ENCODE measurements around the gene SLC25A26.
"Not testable (repeated sequence)": the region's sequence is repeated elsewhere in the genome, so short reads cannot be mapped to it uniquely, and the experiment has no call there.

Gene SLC25A26

GRCh38 chr3:66306991-66307390, 86.2 kb downstream of the SLC25A26 start:
- in situ Hi-C loops (cut with HindIII; ENCODE audit: low sequenced_read_pairs): not testable (repeated sequence)

GRCh38 chr3:66312039-66312438, 91.2 kb downstream of the SLC25A26 start:
- in situ Hi-C loops (cut with HindIII; ENCODE audit: low sequenced_read_pairs): no loop called here

GRCh38 chr3:66314455-66314854, 93.7 kb downstream of the SLC25A26 start:
- in situ Hi-C loops (cut with HindIII; ENCODE audit: low sequenced_read_pairs): no loop called here

GRCh38 chr3:66317750-66318376, 97.1 kb downstream of the SLC25A26 start:
- in situ Hi-C loops (cut with HindIII; ENCODE audit: low sequenced_read_pairs): no loop called here

DNA sequence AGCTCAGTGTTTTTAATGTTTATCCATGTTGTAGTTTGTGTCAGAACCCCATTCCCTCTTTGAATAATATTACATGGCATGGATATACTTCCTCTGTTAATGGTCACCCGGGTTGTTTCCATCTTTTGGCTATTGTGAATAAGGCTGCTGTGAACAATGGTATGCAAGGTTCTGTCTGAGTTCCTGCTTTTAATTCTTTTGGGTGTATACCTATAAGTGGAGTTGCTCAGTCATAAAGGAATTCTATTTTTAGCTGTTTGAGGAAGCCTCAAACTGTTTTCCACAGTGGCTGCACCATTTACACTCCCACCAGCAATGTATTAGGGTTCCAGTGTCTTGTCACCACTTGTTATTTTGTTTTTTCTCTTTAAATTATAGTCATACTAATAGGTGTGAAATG, 99.6 kb downstream of the SLC25A26 start:
- in situ Hi-C loops (cut with HindIII; ENCODE audit: low sequenced_read_pairs): no loop called here

GRCh38 chr3:66322436-66322835, 101.6 kb downstream of the SLC25A26 start:
- in situ Hi-C loops (cut with HindIII; ENCODE audit: low sequenced_read_pairs): no loop called here

- in situ Hi-C loops (cut with HindIII; ENCODE audit: low sequenced_read_pairs): no loop called here
These were observed 105.5 kb downstream of the SLC25A26 start for GRCh38 chr3:66326340-66326739.

- in situ Hi-C loops (cut with HindIII; ENCODE audit: low sequenced_read_pairs): no loop called here
These were observed 114.9 kb downstream of the SLC25A26 start for GRCh38 chr3:66335671-66336070.

DNA sequence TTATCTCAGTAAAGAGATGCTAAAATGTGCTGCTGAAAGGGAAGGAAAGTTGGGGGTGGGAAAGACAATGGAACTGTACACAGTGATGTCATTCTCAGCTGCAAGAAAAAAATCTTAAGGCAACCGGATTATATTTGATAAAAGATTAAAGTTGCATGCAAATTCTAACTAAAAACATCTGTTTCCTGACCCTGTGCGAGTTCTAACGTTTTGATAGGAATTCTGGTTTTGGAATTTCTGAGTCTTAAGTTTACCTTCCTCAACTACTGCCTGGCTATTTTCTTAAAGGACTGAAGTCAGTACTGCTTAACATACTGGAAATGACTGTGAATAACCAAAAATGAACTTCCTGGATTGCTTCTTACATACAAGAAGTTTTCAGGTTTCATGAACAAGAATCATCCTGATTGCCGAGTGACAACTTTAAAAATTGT, 115.5 kb downstream of the SLC25A26 start:
- in situ Hi-C loops (cut with HindIII; ENCODE audit: low sequenced_read_pairs): no loop called here

GRCh38 chr3:66338927-66339326, 118.1 kb downstream of the SLC25A26 start:
- in situ Hi-C loops (cut with HindIII; ENCODE audit: low sequenced_read_pairs): no loop called here

DNA sequence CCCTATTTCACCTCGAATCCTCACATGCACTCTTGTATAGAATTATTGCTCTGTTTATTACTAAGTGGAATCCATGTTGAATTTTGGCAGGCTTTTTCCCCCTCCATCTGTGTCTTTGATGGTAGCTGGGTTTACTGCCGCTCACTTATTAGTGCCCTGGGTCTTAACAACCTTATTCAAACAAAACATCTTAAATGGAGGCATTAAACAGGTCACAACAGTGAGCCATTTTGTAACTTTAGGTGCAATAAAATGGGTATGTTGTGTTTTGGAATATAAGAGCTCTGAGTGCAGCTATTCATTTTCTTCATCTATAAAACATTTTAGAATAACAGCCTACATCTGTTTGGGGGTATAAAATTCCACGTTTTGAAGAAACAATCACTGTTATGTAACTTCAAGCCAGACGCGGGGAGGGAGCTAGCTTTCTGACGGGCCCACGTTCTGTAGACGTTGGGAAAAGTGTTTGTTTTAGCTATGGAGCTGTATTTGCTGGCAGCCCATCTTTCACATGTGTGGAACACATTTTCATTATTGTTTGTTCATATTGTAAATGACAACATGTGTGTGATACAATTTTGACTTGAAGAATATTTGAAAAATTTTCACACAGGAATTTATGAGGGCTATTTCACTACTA, 122.0 kb downstream of the SLC25A26 start:
- in situ Hi-C loops (cut with HindIII; ENCODE audit: low sequenced_read_pairs): no loop called here

DNA sequence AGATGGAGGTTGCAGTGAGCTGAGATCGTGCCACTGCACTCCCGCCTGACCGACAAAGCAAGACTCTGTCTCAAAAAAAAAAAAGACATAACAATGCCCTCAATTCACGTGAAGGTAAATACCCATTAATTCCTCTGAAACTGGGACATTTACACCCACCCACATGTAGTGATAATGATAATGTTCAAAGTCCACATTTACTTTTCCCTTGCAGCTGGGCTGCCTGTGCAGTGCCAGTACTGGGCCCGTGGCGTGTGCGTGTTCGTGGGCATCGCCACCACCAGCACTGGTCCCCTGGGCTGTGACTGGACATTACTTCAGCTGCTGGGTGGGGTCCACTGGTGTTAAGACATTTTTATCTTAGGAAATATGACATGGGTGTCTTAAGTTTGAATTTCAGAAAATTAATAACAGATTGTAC, 123.6 kb downstream of the SLC25A26 start:
- in situ Hi-C loops (cut with HindIII; ENCODE audit: low sequenced_read_pairs): no loop called here

DNA sequence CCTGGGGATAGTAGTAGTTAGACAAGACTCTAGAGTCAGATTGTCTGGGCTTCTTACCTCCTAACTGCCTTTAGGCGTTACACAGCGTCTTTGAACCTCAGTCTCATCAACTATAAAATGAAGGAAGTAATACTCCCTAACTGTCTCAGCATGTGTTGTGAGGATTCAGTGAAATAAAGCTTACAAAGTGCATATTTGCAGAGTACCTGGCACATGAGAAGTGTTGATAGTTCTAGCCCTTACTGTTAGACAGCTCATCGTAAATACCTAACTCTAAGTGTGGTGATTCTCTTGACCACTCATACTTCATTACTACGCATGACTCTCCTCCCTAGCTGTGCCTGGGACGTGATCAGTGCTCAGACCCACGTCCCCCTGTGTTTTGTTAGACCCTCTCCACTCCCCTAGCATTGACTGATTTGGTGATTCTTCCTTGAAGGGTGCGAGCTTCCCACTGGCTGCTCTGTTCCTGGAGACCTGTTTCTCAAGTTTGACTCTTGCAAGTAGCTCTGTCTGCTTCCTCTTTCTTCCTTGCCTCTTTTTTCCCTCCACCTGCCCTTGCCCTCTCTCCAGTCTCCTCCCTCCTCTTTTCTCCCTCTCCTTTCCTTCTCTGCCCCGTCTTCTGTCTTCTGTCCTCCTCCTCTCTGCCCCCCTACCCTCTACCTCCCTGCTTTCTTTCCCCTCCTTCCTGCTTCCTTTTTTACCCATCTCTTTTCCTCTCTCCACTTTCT, 124.2 kb downstream of the SLC25A26 start:
- in situ Hi-C loops (cut with HindIII; ENCODE audit: low sequenced_read_pairs): no loop called here

GRCh38 chr3:66348704-66349103, 127.9 kb downstream of the SLC25A26 start:
- in situ Hi-C loops (cut with HindIII; ENCODE audit: low sequenced_read_pairs): no loop called here

DNA sequence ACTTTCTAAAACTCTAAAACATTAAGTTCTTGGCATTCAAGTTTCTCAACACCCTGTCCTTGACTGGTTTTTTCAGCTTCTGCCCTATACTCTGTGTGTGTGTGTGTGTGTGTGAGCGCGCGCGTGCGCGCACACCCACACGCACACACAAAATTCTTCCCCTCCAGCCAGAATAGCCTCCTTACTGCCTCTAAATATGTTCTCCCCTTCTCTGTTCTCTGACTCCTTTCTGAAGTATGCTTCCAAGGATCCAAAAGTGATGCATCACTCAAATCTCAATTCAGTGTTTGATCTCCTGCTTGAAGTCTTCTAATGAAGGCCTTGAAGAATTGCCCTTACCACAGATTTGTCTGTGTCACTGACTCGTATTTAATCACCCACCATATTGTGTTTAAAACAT, 129.8 kb downstream of the SLC25A26 start:
- in situ Hi-C loops (cut with HindIII; ENCODE audit: low sequenced_read_pairs): no loop called here

DNA sequence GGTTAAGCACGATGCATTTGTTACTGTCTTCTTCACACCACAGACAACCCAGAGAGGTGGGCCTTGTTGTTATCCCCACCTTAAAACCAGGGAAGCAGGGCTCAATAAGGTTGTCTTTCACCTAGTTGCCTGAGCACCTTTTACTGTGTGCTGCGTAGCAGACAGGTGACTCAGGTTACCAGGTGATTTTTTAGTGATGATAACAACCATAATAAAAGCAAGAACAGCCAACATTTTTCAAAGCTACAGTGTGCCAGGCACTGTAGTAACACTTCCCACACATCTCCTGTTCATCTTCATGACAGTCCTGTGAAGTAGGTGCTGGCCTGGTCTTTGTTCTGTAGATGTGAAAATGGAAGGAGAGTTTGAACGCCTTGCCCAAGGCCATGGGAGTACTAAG, 132.2 kb downstream of the SLC25A26 start:
- in situ Hi-C loops (cut with HindIII; ENCODE audit: low sequenced_read_pairs): no loop called here

- in situ Hi-C loops (cut with HindIII; ENCODE audit: low sequenced_read_pairs): no loop called here
These were observed 132.7 kb downstream of the SLC25A26 start for GRCh38 chr3:66353530-66353929.

DNA sequence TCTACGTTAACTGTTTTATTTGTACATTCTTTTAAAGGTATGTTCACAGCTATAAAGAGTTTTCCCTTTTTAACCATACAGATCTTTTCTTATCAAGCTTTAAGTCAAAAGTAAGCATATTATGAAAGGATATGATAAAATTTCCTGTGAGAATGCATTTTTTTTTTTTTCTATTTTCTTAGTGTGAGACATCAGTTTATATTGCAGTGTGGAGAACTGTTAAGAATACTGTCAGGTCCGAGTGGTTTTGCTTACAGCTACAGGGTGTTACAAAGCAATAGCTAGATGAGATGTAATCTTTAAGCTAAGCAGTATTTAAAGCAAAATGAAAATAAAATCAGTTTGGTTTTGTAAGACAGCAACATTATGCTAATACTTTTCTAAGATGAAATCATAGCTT, 133.2 kb downstream of the SLC25A26 start:
- in situ Hi-C loops (cut with HindIII; ENCODE audit: low sequenced_read_pairs): no loop called here

GRCh38 chr3:66355394-66355793, 134.6 kb downstream of the SLC25A26 start:
- in situ Hi-C loops (cut with HindIII; ENCODE audit: low sequenced_read_pairs): no loop called here

DNA sequence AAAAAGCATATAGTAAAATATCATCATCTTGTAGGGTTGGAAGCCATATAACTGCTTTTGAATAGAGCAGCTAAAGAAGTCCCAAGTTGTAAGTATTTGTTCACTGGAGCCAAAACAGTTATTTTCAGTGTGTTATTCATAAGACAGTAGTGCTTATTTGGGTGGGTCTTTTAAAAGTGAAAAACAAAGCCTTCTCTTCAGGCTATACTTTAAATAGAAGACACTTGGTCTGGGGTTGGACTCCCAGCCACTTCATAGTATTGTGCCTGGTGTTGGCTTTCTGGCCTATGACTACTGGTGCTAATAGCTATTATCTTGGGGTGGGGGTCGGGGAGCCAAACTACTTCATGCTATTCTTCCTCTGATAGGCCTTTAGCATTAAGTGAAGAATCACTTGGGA, 135.2 kb downstream of the SLC25A26 start:
- in situ Hi-C loops (cut with HindIII; ENCODE audit: low sequenced_read_pairs): no loop called here

DNA sequence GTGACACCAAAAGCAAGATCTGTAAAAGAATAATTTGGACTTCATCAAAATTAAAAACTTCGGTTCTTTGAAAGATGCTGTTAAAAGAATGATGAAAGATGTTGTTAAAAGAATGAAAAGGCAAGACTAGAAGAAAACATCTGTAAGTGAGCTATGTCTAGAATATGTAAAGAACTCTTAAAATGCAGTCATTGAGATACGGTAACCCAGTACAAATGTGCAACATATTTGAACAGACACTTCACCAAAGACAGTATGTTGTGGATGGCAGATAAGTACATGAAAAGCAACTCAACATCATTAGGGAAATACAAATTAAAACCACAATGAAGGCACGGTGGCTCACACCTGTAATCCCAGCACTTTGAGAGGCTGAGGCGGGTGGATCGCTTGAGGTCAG, 140.6 kb downstream of the SLC25A26 start:
- in situ Hi-C loops (cut with HindIII; ENCODE audit: low sequenced_read_pairs): no loop called here

DNA sequence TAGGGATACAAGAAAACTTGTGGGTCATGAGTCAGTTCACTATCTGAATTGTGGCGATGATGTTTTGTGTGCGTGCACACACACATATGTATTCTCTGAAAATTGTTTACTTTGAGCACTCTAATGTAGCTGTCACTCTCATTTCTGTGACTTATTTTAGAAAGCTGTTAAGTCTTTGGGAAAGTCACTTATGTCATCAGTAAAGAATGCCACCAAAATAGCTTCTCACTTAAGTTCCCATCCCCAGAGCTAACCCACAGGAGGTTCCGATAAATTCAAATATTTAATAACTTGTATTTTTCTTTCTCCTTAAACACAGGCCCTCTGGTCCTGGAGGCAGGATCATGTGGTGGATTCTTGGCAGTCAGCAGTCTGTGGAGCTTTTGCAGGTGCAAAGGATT, 141.7 kb downstream of the SLC25A26 start:
- in situ Hi-C loops (cut with HindIII; ENCODE audit: low sequenced_read_pairs): no loop called here

Measured in DLD1 (cell line).